Upper lobe of right lung (tissue), 1 donor: ENCODE results near the gene SGPL1. TPM values are rescaled to one million over a fixed set of nuclear protein-coding genes. Genes with fewer than 3 reads are reported as not detected.

ENCODE experiments used
- ATAC-seq: fragments of 200-7000 bp; cut with Tn5 transposase; one replicate; pipeline ENCODE4 v1.9.1; 2020; ENCODE audit warnings: mild to moderate bottlenecking, moderate library complexity
- DNase-seq: peaks from one replicate; pipeline ENCODE4 v3.0.0-alpha.2; 2020
- H3K27ac ChIP-seq: fragments of 200-600 bp; one replicate; pipeline ENCODE4 v1.8.0; 2022
- H3K27me3 ChIP-seq: fragments of 200-600 bp; one replicate; pipeline ENCODE4 v1.8.0; 2022; ENCODE audit warnings: mild to moderate bottlenecking
- H3K36me3 ChIP-seq: fragments of 200-600 bp; one replicate; pipeline ENCODE4 v1.8.0; 2022
- H3K4me1 ChIP-seq: fragments of 200-600 bp; one replicate; pipeline ENCODE4 v1.8.0; 2022
- H3K4me3 ChIP-seq: fragments of 200-600 bp; one replicate; pipeline ENCODE4 v1.8.0; 2022; ENCODE audit warnings: mild to moderate bottlenecking
- H3K9me3 ChIP-seq: fragments of 200-600 bp; one replicate; pipeline ENCODE4 v1.8.0; 2022
- CTCF ChIP-seq: fragments of 200-600 bp; IDR thresholded peaks from one replicate; pipeline ENCODE4 v1.8.0; 2022; ENCODE audit warnings: antibody characterized with exemption
- intact Hi-C: fragments of 100-400 bp; cut with DNase I; formaldehyde crosslinking; loops from one replicate; pipeline ENCODE4 v1.11.0; 2022
- total RNA-seq: library from RNA; stranded (reverse); fragmentation: NEBNext Ultra II Directional; extraction: Animal tissue kit (Norgen Biotek cat#: 25700); gene quantifications from one replicate; pipeline ENCODE4 v1.2.1, GENCODE V29; 2021
- donor health status: DM: no; HTN: yes; CAD: no; lungs with severe emphysema.

SGPL1 gene
- total RNA-seq, 1 donor from 2014 or later, result 38.3 TPM

- ATAC-seq, result no peak
- Histone ChIP-seq H3K27ac (no peak overlapping the region), H3K36me3 (no peaks in the 10 kb centered on the region), H3K4me1 (peaks cover 19% of the 10 kb centered on the region), H3K9me3 (no peaks in the 10 kb centered on the region), H3K4me3 (no peak overlapping the region), H3K27me3 (no peaks in the 10 kb centered on the region)
- TF ChIP-seq CTCF, result no peak
- intact Hi-C loops, result no loop called here
- no peak for DNase-seq
These were observed 13.2 kb downstream of the SGPL1 start for GRCh38 chr10:70828923-70829322.

GRCh38 chr10:70829543-70829942, 13.8 kb downstream of the SGPL1 start:
- ATAC-seq (no peak), DNase-seq (no peak)
- Histone ChIP-seq H3K27ac (no peak overlapping the region), H3K27me3 (no peaks in the 10 kb centered on the region), H3K4me1 (peaks cover 23% of the 10 kb centered on the region), H3K36me3 (no peaks in the 10 kb centered on the region), H3K9me3 (no peaks in the 10 kb centered on the region), H3K4me3 (no peak overlapping the region)
- intact Hi-C loops, result no loop called here
- TF ChIP-seq CTCF, result no peak

GRCh38 chr10:70830164-70830563, 14.4 kb downstream of the SGPL1 start:
- H3K36me3 ChIP-seq, result no peaks in the 10 kb centered on the region
- no peak overlapping the region for H3K4me3 ChIP-seq
- H3K27ac ChIP-seq, result no peak overlapping the region
- TF ChIP-seq CTCF, result no peak
- no peaks in the 10 kb centered on the region for H3K9me3 ChIP-seq
- DNase-seq, result no peak
- no peak for ATAC-seq
- H3K4me1 ChIP-seq, result peaks cover 23% of the 10 kb centered on the region
- intact Hi-C loops, result no loop called here
- H3K27me3 ChIP-seq, result no peaks in the 10 kb centered on the region

GRCh38 chr10:70832221-70832620, 16.5 kb downstream of the SGPL1 start:
- intact Hi-C loops, result no loop called here
- Histone ChIP-seq H3K36me3 (no peaks in the 10 kb centered on the region), H3K27me3 (no peaks in the 10 kb centered on the region), H3K4me3 (no peak overlapping the region), H3K27ac (no peak overlapping the region), H3K4me1 (peaks cover 18% of the 10 kb centered on the region), H3K9me3 (no peaks in the 10 kb centered on the region)
- ATAC-seq, result no peak
- DNase-seq, result no peak
- TF ChIP-seq CTCF, result no peak

- intact Hi-C loops, result no loop called here
- ATAC-seq (peak; percentile 50), DNase-seq (no peak)
- Histone ChIP-seq H3K27ac (no peak overlapping the region), H3K36me3 (no peaks in the 10 kb centered on the region), H3K9me3 (no peaks in the 10 kb centered on the region), H3K27me3 (no peaks in the 10 kb centered on the region), H3K4me1 (peaks cover 17% of the 10 kb centered on the region), H3K4me3 (no peak overlapping the region)
- no peak for TF ChIP-seq CTCF
These were observed 17.2 kb downstream of the SGPL1 start for GRCh38 chr10:70832852-70833528.

GRCh38 chr10:70833601-70834000, 17.9 kb downstream of the SGPL1 start:
- no peaks in the 10 kb centered on the region for H3K36me3 ChIP-seq
- H3K4me3 ChIP-seq, result no peak overlapping the region
- intact Hi-C loops, result no loop called here
- DNase-seq (no peak), ATAC-seq (no peak)
- no peak for TF ChIP-seq CTCF
- H3K9me3 ChIP-seq, result no peaks in the 10 kb centered on the region
- H3K4me1 ChIP-seq, result peaks cover 17% of the 10 kb centered on the region
- no peak overlapping the region for H3K27ac ChIP-seq
- no peaks in the 10 kb centered on the region for H3K27me3 ChIP-seq
